HG03280 (cell line): ENCODE data around the gene PVALEF.

Source experiments
- ATAC-seq: cut with Tn5 transposase; IDR thresholded peaks from one replicate; pipeline ENCODE4 v1.9.1; 2021; ENCODE audit warnings: mild to moderate bottlenecking, moderate library complexity; ENCODE audit not compliant: unreplicated experiment

Gene PVALEF

DNA sequence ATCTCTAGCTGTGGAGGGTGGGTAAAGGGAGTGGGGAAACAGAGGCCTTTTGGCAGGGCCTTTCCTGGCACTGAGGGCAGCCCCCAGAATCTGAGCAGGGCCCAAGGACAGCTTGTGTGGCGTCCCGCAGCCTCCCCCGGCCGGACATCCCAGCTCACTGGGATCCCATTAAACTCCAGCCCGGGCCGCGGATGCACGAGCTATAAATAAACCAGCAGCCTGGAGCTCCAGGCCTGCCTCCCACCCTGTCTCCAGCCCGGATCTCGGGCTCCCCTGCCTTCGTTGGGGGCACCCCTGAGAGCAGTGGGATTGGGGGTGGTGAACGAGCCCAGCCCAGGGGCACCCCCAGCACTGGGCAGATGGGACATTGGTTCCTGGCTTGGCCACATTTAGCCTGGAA lies 14.6 kb downstream of the PVALEF start:
- ATAC-seq = no peak

GRCh38 chr17:81180836-81181810 lies 15.8 kb downstream of the PVALEF start:
- ATAC-seq = no peak

GRCh38 chr17:81181811-81182185 lies 16.5 kb downstream of the PVALEF start:
- ATAC-seq = no peak

- ATAC-seq = no peak
These were observed 17.3 kb downstream of the PVALEF start for GRCh38 chr17:81182596-81182995.

DNA sequence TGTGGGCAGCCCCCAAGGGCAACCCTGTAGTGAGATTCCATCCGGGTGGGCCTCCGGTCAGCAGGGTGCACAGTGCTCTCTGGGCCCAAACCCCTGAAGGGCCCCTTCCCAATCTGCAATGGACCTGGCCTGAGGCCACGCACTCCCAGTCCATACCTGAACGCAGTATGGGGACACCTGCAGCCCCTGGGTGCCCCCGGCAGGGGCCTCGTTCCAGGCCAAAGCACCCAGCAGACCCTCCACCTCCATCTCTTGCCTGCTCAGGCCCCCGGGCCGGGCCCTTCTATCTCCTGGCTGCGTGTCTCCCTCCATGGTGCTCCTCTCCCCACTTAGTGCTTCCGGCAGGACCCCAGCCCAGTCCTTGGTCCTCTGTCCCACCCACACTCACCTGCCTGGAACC lies 18.0 kb downstream of the PVALEF start:
- ATAC-seq = no peak

GRCh38 chr17:81183807-81184206 lies 18.5 kb downstream of the PVALEF start:
- ATAC-seq = no peak

DNA sequence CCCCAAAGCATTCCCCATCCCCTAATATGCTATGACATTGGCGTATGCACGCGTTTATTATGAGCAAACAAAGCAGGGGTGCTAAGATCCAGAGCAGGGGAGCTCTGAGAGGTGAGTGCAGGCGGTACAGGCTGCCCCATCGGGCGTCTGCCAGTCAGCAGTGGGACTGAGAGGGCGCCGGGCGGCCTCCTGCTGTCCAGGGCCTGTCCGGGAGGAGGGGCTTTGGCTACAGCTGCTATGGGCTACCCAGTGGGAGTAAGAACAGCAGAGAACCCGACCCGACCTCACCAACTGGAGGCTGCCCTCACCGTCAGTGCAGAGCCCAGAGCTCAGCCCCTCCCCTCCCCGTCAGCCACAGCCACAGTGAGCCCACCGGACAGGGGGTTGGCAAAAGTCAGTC lies 19.2 kb downstream of the PVALEF start:
- ATAC-seq = no peak

GRCh38 chr17:81186203-81186602 lies 20.9 kb downstream of the PVALEF start:
- ATAC-seq = no peak

DNA sequence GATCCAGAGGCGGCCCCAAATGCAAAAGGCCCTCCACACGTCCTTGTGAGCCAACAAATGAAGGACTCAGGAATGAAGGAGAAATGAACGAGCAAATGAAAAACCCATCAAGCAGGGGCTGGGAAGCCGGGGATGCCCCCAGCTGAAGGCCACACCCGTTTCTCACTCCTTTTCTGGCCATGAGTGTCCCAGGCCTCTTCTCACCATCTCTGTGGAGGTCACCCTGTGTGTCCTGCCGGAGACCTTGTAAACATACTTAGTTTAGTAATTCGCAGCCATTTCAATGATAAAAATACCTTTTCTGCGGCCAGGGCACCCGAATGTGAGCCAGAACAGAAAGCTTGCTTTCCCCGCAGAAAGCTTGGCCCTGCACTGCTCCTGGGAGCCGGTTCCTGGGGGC lies 21.8 kb downstream of the PVALEF start:
- no peak for ATAC-seq

DNA sequence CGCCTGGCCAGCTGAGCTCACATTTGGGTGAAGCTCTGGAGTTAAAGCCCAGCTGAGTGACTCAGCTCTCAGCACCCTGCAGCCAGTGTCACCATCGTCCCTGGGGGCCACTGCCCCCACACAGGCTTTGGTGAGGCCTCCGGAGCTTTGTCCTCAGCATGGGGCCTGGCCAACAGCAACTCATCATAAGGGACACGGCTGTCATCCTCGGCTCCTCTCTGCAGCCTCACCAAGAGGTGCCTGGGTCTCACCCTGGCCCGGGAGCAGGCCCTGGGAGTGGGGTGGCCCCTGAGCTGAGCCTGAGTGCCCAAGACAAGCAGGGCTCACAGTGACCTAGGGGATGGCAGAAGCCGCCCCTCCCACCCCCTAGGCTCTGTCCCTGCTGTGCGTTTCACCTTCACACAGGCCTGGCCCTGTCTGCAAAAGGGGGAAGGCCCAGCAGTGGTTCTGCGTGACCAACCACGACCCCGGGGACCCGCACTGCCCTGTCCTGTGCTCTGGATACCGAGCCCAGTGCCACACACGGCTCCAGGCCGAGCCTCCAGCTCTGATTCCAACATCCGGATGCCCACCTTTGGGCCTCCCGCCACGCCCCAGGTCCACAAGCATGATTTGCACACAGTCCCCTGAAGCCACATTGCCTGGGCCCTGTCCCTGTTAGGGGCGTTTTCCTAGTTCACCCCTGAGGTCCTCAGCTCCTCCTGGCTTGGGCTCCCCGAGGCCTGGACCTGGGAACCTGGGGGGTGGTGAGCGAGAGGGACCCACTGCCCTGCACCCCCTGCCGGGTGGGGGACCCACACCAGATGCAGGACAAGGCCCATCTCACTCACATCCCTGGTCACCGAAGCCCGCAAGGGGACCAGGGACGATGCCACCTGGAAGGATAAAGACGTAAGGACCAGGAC lies 22.5 kb downstream of the PVALEF start:
- ATAC-seq = no peak

DNA sequence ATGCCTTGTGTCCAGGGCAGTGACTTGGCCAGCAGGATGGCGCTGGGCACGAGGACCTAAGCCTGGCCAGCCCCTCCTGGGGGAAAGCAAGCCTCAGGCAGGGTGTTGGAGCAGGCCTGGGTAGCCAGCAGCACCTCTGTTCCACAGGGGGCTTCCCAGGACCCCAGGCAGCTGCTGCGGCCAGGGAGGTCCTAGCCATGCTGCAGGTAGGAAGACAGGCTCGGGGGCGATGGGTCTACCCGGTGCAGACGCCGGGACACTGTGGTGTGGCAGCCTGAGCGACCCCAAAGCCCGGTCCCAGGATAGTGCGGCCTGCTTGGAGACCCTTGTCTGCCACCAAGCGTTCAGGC lies 23.2 kb downstream of the PVALEF start:
- ATAC-seq = no peak

DNA sequence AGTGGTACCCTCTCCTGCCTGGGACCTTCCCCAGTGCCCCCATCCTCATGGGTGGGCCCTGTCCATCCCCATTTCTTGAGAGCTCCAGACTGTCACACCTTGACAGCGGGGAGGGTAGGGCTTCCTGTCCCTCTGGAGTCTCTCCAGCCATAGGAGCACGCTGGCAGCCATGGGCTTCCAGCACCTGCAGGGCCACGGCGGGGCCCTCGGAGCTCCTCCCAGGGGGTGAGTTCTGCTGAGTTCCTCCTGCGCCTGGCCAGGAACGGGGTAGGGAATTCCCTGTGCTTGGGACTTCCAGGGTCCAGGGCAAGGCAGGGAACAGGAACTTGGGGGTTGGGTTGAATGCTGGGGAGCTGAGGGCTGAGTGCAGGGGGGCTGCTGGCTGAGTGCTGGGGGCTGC lies 23.7 kb downstream of the PVALEF start:
- no peak for ATAC-seq

- no peak for ATAC-seq
These were observed 24.6 kb downstream of the PVALEF start for GRCh38 chr17:81189670-81190530.

GRCh38 chr17:81190591-81190990 lies 25.3 kb downstream of the PVALEF start:
- no peak for ATAC-seq

DNA sequence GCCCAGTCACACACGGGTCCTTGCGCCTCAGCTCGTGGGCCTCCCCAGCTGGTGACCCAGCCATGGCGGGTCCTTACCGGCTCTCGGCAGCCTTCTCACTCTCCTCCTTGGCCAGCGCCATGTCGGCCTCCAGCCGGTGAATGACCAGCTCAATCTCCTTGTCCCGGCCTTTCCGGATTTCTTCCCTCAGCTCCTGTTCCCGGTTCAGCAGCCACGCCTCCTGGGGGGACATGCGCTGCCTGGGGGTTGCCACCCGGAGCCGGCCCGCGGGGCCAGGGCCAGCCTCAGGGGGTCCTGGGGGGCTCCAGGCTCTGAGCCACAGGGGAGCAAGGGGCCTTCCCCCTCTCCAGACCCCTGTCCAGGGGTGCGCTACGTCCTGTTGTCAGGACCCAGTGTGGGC lies 25.8 kb downstream of the PVALEF start:
- no peak for ATAC-seq

- ATAC-seq = no peak
These were observed 26.3 kb downstream of the PVALEF start for GRCh38 chr17:81191646-81192045.

DNA sequence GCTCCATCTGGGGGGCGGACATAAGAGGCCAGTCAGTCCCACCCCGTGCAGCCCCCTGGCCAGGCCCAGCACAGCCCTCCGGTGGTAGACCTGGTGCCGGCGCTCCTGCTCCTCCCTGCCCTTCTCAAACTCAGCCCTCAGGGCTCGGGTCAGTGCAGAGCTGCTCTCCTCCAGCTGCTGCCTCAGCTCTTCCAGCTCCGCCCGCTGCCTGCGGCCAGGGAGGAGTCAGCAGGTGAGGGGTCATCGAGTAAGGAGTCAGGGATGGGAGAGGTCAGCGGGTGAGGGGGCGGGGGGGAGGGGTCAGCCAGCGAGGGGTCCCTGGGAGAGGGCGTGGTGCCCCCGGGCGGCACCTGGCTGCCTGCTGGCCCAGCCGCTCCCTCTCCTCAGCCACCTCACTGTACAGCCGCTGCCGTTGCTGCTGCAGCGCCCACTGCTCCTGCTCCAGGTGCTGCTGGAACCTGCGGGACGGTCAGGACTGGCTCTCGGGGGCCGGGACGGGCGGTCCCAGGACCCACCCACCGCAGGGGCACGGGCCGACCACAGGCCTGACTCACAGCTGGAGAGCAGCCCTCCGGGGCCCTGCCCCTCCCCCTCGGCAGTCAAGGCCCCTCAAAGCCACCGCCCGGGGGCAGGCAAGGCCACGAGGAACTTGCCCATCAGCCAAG lies 27.2 kb downstream of the PVALEF start:
- no peak for ATAC-seq

- no peak for ATAC-seq
These were observed 27.7 kb downstream of the PVALEF start for GRCh38 chr17:81193051-81193410.

GRCh38 chr17:81193470-81194224 lies 28.3 kb downstream of the PVALEF start:
- ATAC-seq = no peak
